Caco-2 (cell line): ENCODE data around the gene TBXAS1. TPM values are rescaled to one million over a fixed set of nuclear protein-coding genes. Genes with fewer than 3 reads are reported as not detected.
"Not testable (repeated sequence)": the region's sequence is repeated elsewhere in the genome, so short reads cannot be mapped to it uniquely, and the experiment has no call there.

Experiments used
- BruUV-seq: library from RNA; stranded (reverse); fragments of 400-500 nt; replicated peaks from 2 replicates; lab custom pipeline; 2021; lab: Mats Ljungman, UMichigan
- CTCF ChIA-PET: fragments of 300-600 bp; sonication (Branson Sonifier 250); formaldehyde crosslinking; loops from one replicate; lab custom pipeline; 2022; ENCODE audit warnings: antibody characterized with exemption; lab: Charles Lee
- POLR2A ChIA-PET: fragments of 300-600 bp; sonication (Branson Sonifier 250); formaldehyde crosslinking; loops from one replicate; lab custom pipeline; 2022; ENCODE audit warnings: antibody characterized with exemption; lab: Charles Lee
- DNase-seq, 2 experiments: peaks; one replicate each; pipeline versions ENCODE4 v3.0.0 to v3.0.0-alpha.2; 2020 to 2022
- H3K27me3 ChIP-seq: replicated peaks from 2 replicates; pipeline ENCODE4 v1.6.0; 2011; ENCODE audit warnings: low read length; ENCODE audit not compliant: control insufficient read depth, insufficient read depth
- H3K36me3 ChIP-seq: 2 replicates; pipeline ENCODE4 v1.5.1; 2011; ENCODE audit warnings: low read length; ENCODE audit not compliant: control insufficient read depth, insufficient read depth
- H3K4me1 ChIP-seq: fragments of 250-450 bp; sonication (Bioruptor Pico); 2 replicates; pipeline ENCODE4 v1.5.1; 2020; ENCODE audit warnings: mild to moderate bottlenecking
- H3K4me3 ChIP-seq: 2 replicates; pipeline ENCODE4 v1.5.1; 2011; ENCODE audit warnings: low read depth, mild to moderate bottlenecking, control low read depth, low read length
- H3K9me3 ChIP-seq: fragments of 250-450 bp; sonication (Bioruptor Pico); 2 replicates; pipeline ENCODE4 v1.5.1; 2020; ENCODE audit warnings: mild to moderate bottlenecking, moderate library complexity
- H3K27ac Mint-ChIP-seq: one replicate; pipeline ENCODE4 v1.8.0; 2022; ENCODE audit warnings: mixed read lengths; ENCODE audit not compliant: unreplicated experiment
- H3K27me3 Mint-ChIP-seq: one replicate; pipeline ENCODE4 v1.8.0; 2022; ENCODE audit warnings: mixed read lengths; ENCODE audit not compliant: insufficient read depth, unreplicated experiment
- H3K36me3 Mint-ChIP-seq: one replicate; pipeline ENCODE4 v1.8.0; 2022; ENCODE audit warnings: mild to moderate bottlenecking, mixed read lengths; ENCODE audit not compliant: insufficient read depth, unreplicated experiment
- H3K4me1 Mint-ChIP-seq: one replicate; pipeline ENCODE4 v1.8.0; 2022; ENCODE audit warnings: low read depth, mixed read lengths; ENCODE audit not compliant: unreplicated experiment
- H3K4me3 Mint-ChIP-seq: one replicate; pipeline ENCODE4 v1.8.0; 2022; ENCODE audit warnings: mild to moderate bottlenecking, moderate library complexity, mixed read lengths; ENCODE audit not compliant: unreplicated experiment
- H3K9me3 Mint-ChIP-seq: one replicate; pipeline ENCODE4 v1.8.0; 2022; ENCODE audit warnings: mixed read lengths; ENCODE audit not compliant: unreplicated experiment
- CTCF ChIP-seq, 2 experiments: fragments of 200-600 bp in 1 of 2; IDR thresholded peaks; 1 replicate in 1 of 2; 2 replicates in 1 of 2; pipeline versions ENCODE4 v1.5.1 to v1.8.0; 2011 to 2022; ENCODE audit warnings: antibody characterized with exemption in 1 of 2, control low read depth in 1 of 2, inconsistent platforms in 1 of 2, low read depth in 1 of 2, low read length in 1 of 2, mild to moderate bottlenecking in 1 of 2, moderate library complexity in 1 of 2; ENCODE audit not compliant: insufficient read depth in 1 of 2, severe bottlenecking in 1 of 2, unreplicated experiment in 1 of 2
- intact Hi-C: fragments of 100-400 bp; cut with micrococcal nuclease; formaldehyde crosslinking; loops from one replicate; pipeline ENCODE4 v1.10.0; 2022; ENCODE audit not compliant: unreplicated experiment
- total RNA-seq: library from RNA; stranded (reverse); gene quantifications from 2 replicates; pipeline ENCODE4 v1.2.3, GENCODE V29; 2022

TBXAS1 gene
- total RNA-seq, 1 experiment from 2014 or later: 1.6 TPM

- TF ChIP-seq CTCF (IDR thresholded peaks at IDR 0.05; ENCODE audit: insufficient read depth in 1 of 2, low read depth in 1 of 2, low read length in 1 of 2, severe bottlenecking in 1 of 2, unreplicated experiment in 1 of 2): no peak
- no TSS peak for BruUV-seq
- Histone ChIP-seq H3K27me3 (no peaks in the 10 kb centered on the region; the same call in 1 of the 2 replicates), H3K4me1 (no peaks in the 10 kb centered on the region), H3K4me3 (no peak overlapping the region), H3K36me3 (no peaks in the 10 kb centered on the region), H3K9me3 (no peaks in the 10 kb centered on the region)
- Mint-ChIP-seq H3K9me3 (peaks cover 25% of the 10 kb centered on the region), H3K27me3 (no peaks in the 10 kb centered on the region), H3K4me3 (no peak overlapping the region), H3K36me3 (no peaks in the 10 kb centered on the region), H3K4me1 (no peaks in the 10 kb centered on the region), H3K27ac (no peak overlapping the region)
- intact Hi-C loops: no loop called here
- DNase-seq: no peak
- ChIA-PET CTCF (no interaction called here), POLR2A (no interaction called here)
These were observed 89.4 kb downstream of the TBXAS1 start for GRCh38 chr7:139918480-139918879.

GRCh38 chr7:139923090-139923489, 94.0 kb downstream of the TBXAS1 start:
- POLR2A ChIA-PET: no interaction called here

GRCh38 chr7:139924461-139924860, 95.4 kb downstream of the TBXAS1 start:
- no peaks in the 10 kb centered on the region for H3K36me3 ChIP-seq
- Mint-ChIP-seq H3K9me3 (no peaks in the 10 kb centered on the region), H3K27ac (no peak overlapping the region), H3K4me3 (no peak overlapping the region), H3K4me1 (no peaks in the 10 kb centered on the region), H3K36me3 (no peaks in the 10 kb centered on the region), H3K27me3 (peaks cover 26% of the 10 kb centered on the region)
- POLR2A ChIA-PET: no interaction called here
- H3K4me1 ChIP-seq: no peaks in the 10 kb centered on the region
- intact Hi-C loops: no loop called here
- no peaks in the 10 kb centered on the region for H3K9me3 ChIP-seq
- no peak for TF ChIP-seq CTCF (IDR thresholded peaks at IDR 0.05; ENCODE audit: insufficient read depth in 1 of 2, low read depth in 1 of 2, low read length in 1 of 2, severe bottlenecking in 1 of 2, unreplicated experiment in 1 of 2)
- no peak for DNase-seq
- H3K4me3 ChIP-seq: no peak overlapping the region
- CTCF ChIA-PET: no interaction called here
- no TSS peak for BruUV-seq
- no peaks in the 10 kb centered on the region for H3K27me3 ChIP-seq

More at GRCh38 chr7:139923090-139923489, 94.0 kb downstream of the TBXAS1 start:
- Mint-ChIP-seq H3K4me1 (no peaks in the 10 kb centered on the region), H3K27ac (no peak overlapping the region), H3K9me3 (no peaks in the 10 kb centered on the region), H3K36me3 (no peaks in the 10 kb centered on the region), H3K27me3 (peaks cover 24% of the 10 kb centered on the region), H3K4me3 (no peak overlapping the region)
- no peaks in the 10 kb centered on the region for H3K4me1 ChIP-seq
- TF ChIP-seq CTCF (IDR thresholded peaks at IDR 0.05; ENCODE audit: insufficient read depth in 1 of 2, low read depth in 1 of 2, low read length in 1 of 2, severe bottlenecking in 1 of 2, unreplicated experiment in 1 of 2): no peak
- intact Hi-C loops: no loop called here
- no peaks in the 10 kb centered on the region for H3K36me3 ChIP-seq
- CTCF ChIA-PET: no interaction called here
- H3K27me3 ChIP-seq: no peaks in the 10 kb centered on the region
- no TSS peak for BruUV-seq
- no peak overlapping the region for H3K4me3 ChIP-seq
- H3K9me3 ChIP-seq: no peaks in the 10 kb centered on the region
- no peak for DNase-seq

GRCh38 chr7:139929221-139929620, 100.2 kb downstream of the TBXAS1 start:
- H3K4me3 ChIP-seq, CTCF ChIA-PET, H3K36me3 ChIP-seq, H3K27ac Mint-ChIP-seq, H3K36me3 Mint-ChIP-seq, POLR2A ChIA-PET, H3K9me3 ChIP-seq, H3K9me3 Mint-ChIP-seq, H3K4me1 ChIP-seq, H3K27me3 ChIP-seq, H3K4me1 Mint-ChIP-seq, DNase-seq, BruUV-seq, intact Hi-C loops, H3K4me3 Mint-ChIP-seq: not testable (repeated sequence)
- H3K27me3 Mint-ChIP-seq: peaks cover 23% of the 10 kb centered on the region
